H1 (cell line): ENCODE data around the gene SLC26A11.

ENCODE experiments used
- ATF3 ChIP-seq: IDR thresholded peaks from 2 replicates; pipeline ENCODE4 v1.6.1; 2011; ENCODE audit warnings: low read depth, mild to moderate bottlenecking, low read length; ENCODE audit not compliant: insufficient read depth
- CBX5 ChIP-seq: fragments of 300-800, 300-1000 bp; sonication (generic); IDR thresholded peaks from 2 replicates; pipeline ENCODE4 v1.7.1; 2016; ENCODE audit warnings: antibody characterized with exemption, low read length, low read depth
- CTCF ChIP-seq, 3 experiments: IDR thresholded peaks; 1 replicate in 2 of 3; 2 replicates in 1 of 3; pipeline versions ENCODE4 v1.5.1 to v1.6.1; 2011; ENCODE audit warnings: low read length in 3 of 3, mild to moderate bottlenecking in 3 of 3, inconsistent platforms in 2 of 3, low read depth in 1 of 3, moderate library complexity in 1 of 3; ENCODE audit not compliant: insufficient read depth in 1 of 3; ENCODE audit errors: control extremely low read depth in 1 of 3
- EGR1 ChIP-seq: IDR thresholded peaks from 2 replicates; pipeline ENCODE4 v1.6.1; 2011; ENCODE audit warnings: low read depth, low read length, borderline replicate concordance
- JUN ChIP-seq: IDR thresholded peaks from 2 replicates; pipeline ENCODE4 v1.6.1; 2011; ENCODE audit warnings: low read depth, mild to moderate bottlenecking, improper control_type of control experiment, low read length
- KDM1A ChIP-seq: fragments of 200-600, 300-600 bp; sonication (generic); IDR thresholded peaks from 2 replicates; pipeline ENCODE4 v1.7.1; 2016; ENCODE audit warnings: mild to moderate bottlenecking, low read length, borderline replicate concordance
- KDM5A ChIP-seq: fragments of 200-600 bp; IDR thresholded peaks from 2 replicates; pipeline ENCODE4 v1.7.1; 2012; ENCODE audit warnings: mild to moderate bottlenecking, low read length, inconsistent platforms, mixed read lengths
- MAX ChIP-seq: IDR thresholded peaks from 2 replicates; pipeline ENCODE4 v1.6.1; 2012; ENCODE audit warnings: inconsistent platforms
- POLR2A ChIP-seq, 2 experiments: IDR thresholded peaks; 1 replicate in 1 of 2; 2 replicates in 1 of 2; pipeline ENCODE4 v1.6.1; 2011; ENCODE audit warnings: low read depth in 2 of 2, low read length in 2 of 2, mild to moderate bottlenecking in 2 of 2; ENCODE audit errors: control extremely low read depth in 1 of 2
- POLR2AphosphoS5 ChIP-seq: IDR thresholded peaks from 2 replicates; pipeline ENCODE4 v1.6.1; 2011; ENCODE audit warnings: low read depth, low read length
- TAF1 ChIP-seq: IDR thresholded peaks from 2 replicates; pipeline ENCODE4 v1.6.1; 2011; ENCODE audit warnings: mild to moderate bottlenecking, low read depth, low read length
- TCF12 ChIP-seq: IDR thresholded peaks from 2 replicates; pipeline ENCODE4 v1.6.1; 2011; ENCODE audit warnings: low read depth, mild to moderate bottlenecking, low read length
- ZNF274 ChIP-seq: IDR thresholded peaks from 2 replicates; pipeline ENCODE4 v1.7.0; 2012; ENCODE audit warnings: low read length, borderline replicate concordance; ENCODE audit errors: extremely low read depth

GRCh38 chr17:80287806-80288567 is 67.8 kb downstream of the SLC26A11 start:
- TF ChIP-seq CTCF (IDR thresholded peaks at IDR 0.05; ENCODE audit: control extremely low read depth in 1 of 3, insufficient read depth in 1 of 3, low read depth in 1 of 3, low read length in 3 of 3) (no peak), JUN (no peak), TAF1 (no peak), ATF3 (no peak), POLR2AphosphoS5 (no peak), CBX5 (no peak), ZNF274 (no peak), POLR2A (IDR thresholded peaks at IDR 0.05; ENCODE audit: control extremely low read depth in 1 of 2, low read depth in 2 of 2, low read length in 2 of 2) (no peak), MAX (no peak), KDM1A (no peak), EGR1 (no peak), TCF12 (no peak), KDM5A (no peak)
